Measurements from ENCODE around the gene PCGF1.

PCGF1 gene

DNA sequence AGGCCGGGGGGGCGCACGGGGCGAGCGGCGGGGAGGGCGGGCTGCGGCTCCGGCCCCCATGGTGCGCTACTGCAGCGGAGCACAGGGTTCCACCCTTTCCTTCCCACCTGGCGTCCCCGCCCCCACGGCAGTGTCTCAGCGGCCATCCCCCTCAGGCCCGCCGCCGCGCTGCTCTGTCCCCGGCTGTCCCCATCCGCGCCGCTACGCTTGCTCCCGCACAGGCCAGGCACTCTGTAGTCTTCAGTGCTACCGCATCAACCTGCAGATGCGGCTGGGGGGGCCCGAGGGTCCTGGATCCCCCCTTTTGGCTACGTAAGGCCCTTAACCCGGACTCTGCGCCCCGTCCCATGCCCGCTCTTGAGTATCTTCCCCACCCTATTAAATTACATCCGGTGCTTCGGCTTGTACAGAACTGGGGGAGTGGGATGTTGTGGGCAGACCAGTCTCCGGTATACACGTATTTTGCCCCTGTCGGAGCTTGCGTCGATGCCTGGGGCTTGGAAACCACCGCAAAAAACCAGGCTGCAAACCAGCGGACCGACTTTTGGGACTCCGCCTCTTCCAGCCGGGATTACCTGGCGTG is 49.9 kb downstream of the PCGF1 start:
- TF ChIP-seq, protein P1, sequence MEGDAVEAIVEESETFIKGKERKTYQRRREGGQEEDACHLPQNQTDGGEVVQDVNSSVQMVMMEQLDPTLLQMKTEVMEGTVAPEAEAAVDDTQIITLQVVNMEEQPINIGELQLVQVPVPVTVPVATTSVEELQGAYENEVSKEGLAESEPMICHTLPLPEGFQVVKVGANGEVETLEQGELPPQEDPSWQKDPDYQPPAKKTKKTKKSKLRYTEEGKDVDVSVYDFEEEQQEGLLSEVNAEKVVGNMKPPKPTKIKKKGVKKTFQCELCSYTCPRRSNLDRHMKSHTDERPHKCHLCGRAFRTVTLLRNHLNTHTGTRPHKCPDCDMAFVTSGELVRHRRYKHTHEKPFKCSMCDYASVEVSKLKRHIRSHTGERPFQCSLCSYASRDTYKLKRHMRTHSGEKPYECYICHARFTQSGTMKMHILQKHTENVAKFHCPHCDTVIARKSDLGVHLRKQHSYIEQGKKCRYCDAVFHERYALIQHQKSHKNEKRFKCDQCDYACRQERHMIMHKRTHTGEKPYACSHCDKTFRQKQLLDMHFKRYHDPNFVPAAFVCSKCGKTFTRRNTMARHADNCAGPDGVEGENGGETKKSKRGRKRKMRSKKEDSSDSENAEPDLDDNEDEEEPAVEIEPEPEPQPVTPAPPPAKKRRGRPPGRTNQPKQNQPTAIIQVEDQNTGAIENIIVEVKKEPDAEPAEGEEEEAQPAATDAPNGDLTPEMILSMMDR (IDR thresholded peaks at IDR 0.05) = no peak
- H3K27me3 ChIP-seq = no peaks in the 10 kb centered on the region
- H3K4me1 ChIP-seq (ENCODE audit: control insufficient read depth in 1 of 2, insufficient read depth in 1 of 2, low read depth in 1 of 2, low read length in 1 of 2) = peaks cover 40 to 44% of the 10 kb centered on the region in 2 experiments
- peak overlapping the region; percentile 93 for H3K27ac ChIP-seq
- H3K36me3 ChIP-seq = peaks cover 19% of the 10 kb centered on the region
- peak overlapping the region; percentile 67 to 91 for H3K4me3 ChIP-seq (ENCODE audit: low read depth in 1 of 2, low read length in 1 of 2)
- no peaks in the 10 kb centered on the region for H3K9me3 ChIP-seq

DNA sequence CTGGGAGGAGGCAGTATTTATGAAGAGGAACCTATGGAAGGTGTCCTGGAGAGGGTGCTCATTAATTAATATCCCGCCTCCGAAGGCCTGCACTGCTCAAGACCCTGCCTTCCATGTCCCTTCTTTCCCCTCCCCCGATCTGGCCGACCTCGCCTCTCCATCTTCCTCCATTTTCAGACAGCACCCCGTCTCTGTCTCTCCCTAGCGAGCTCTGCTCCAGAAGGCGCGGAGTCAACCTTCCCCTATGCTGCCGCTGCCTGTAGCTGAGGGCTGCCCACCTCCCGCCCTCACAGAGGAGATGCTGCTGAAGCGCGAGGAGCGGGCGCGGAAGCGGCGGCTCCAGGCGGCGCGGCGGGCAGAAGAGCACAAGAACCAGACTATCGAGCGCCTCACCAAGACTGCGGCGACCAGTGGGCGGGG is 50.4 kb downstream of the PCGF1 start:
- Histone ChIP-seq H3K36me3 (peaks cover 14% of the 10 kb centered on the region), H3K9me3 (no peaks in the 10 kb centered on the region), H3K4me1 (ENCODE audit: control insufficient read depth in 1 of 2, insufficient read depth in 1 of 2, low read depth in 1 of 2, low read length in 1 of 2) (peaks cover 40 to 44% of the 10 kb centered on the region in 2 experiments), H3K27me3 (no peaks in the 10 kb centered on the region), H3K4me3 (ENCODE audit: low read depth in 1 of 2, low read length in 1 of 2) (peak overlapping the region; percentile 67 to 91), H3K27ac (peak overlapping the region; percentile 93)
- TF ChIP-seq, protein P1 (IDR thresholded peaks at IDR 0.05) = no peak

All from neutrophil (primary cell).